ENCODE data around the gene ERC2.

The ERC2 gene

GRCh38 chr3:55855311-55855710 is 613.0 kb downstream of the ERC2 start:
- ChIA-PET CTCF (no interaction called here), POLR2A (no interaction called here)
- no peaks in the 10 kb centered on the region for H3K4me1 ChIP-seq (ENCODE audit: control insufficient read depth, insufficient read depth, low read length)

DNA sequence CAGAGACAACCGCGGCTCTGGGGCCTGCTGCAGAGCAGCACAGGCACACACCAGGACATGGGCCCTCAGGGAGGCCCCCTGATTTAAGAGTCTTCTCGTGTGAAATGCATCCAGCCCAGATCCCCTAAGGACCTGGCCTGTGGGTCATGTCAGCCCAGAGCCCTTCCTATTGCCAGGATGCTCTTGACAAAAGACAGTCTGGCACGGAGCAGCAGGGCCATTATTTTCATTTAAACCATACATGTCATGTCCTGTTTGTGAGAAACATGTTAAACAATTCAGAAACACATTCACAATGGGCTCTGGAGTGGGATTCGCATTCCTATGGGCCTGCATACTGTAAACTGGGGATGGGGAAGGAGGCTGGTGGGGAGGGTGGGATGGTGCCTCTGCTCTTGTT is 613.8 kb downstream of the ERC2 start:
- POLR2A ChIA-PET, result no interaction called here
- no peak for TF ChIP-seq ZNF626 (tag by site-specific recombination; IDR thresholded peaks at IDR 0.05)
- TF ChIP-seq, protein P1, sequence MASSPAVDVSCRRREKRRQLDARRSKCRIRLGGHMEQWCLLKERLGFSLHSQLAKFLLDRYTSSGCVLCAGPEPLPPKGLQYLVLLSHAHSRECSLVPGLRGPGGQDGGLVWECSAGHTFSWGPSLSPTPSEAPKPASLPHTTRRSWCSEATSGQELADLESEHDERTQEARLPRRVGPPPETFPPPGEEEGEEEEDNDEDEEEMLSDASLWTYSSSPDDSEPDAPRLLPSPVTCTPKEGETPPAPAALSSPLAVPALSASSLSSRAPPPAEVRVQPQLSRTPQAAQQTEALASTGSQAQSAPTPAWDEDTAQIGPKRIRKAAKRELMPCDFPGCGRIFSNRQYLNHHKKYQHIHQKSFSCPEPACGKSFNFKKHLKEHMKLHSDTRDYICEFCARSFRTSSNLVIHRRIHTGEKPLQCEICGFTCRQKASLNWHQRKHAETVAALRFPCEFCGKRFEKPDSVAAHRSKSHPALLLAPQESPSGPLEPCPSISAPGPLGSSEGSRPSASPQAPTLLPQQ (tag by site-specific recombination; IDR thresholded peaks at IDR 0.05), result no peak
- no peak for TF ChIP-seq ZNF544 (tag by site-specific recombination; IDR thresholded peaks at IDR 0.05)
- TF ChIP-seq IKZF3 (tag by site-specific recombination; IDR thresholded peaks at IDR 0.05), result no peak
- no peak for TF ChIP-seq OSR2 (tag by site-specific recombination; IDR thresholded peaks at IDR 0.05)
- TF ChIP-seq ZNF426 (tag by site-specific recombination; IDR thresholded peaks at IDR 0.05), result no peak

More at GRCh38 chr3:55855311-55855710, 613.0 kb downstream of the ERC2 start:
- Histone ChIP-seq H3K27ac (ENCODE audit: extremely low read depth, low read depth, low read length) (no peak overlapping the region), H3K36me3 (ENCODE audit: control insufficient read depth in 2 of 2, insufficient read depth in 1 of 2, low read length in 2 of 2) (no peaks in the 10 kb centered on the region), H3K4me3 (ENCODE audit: low read depth, low read length) (no peak overlapping the region), H3K9me3 (ENCODE audit: control insufficient read depth, insufficient read depth, low read depth, low read length) (no peaks in the 10 kb centered on the region)
- no peak for TF ChIP-seq SP7 (tag by site-specific recombination; IDR thresholded peaks at IDR 0.05)
- no peak for TF ChIP-seq ZNF623 (tag by site-specific recombination; IDR thresholded peaks at IDR 0.05)
- no peak for TF ChIP-seq SP3 (tag by site-specific recombination; IDR thresholded peaks at IDR 0.05)
- no peak for TF ChIP-seq ZNF175 (tag by site-specific recombination; IDR thresholded peaks at IDR 0.05)
- no peak for TF ChIP-seq ZEB2 (tag by site-specific recombination; IDR thresholded peaks at IDR 0.05)
- no peak for TF ChIP-seq ZNF223 (tag by site-specific recombination; IDR thresholded peaks at IDR 0.05)

DNA sequence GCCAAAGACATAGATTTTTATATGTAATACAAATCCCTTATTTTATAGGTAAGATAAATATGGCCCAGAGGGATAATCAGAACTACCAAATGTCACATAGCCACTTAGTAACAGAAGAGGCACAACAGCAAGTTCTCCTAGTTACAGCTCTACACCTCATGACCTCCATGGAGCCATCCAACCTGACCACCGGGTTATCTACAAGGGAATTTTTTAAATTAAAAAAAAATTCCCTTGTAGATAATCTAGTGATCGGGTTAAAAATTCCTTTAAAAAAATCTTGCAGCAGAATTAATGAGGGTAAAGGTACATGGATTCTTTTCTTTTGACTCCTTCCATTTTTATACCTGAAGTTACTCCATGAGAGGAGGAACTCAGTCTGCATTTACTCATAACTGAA is 615.9 kb downstream of the ERC2 start:
- TF ChIP-seq GFI1B (tag by site-specific recombination; IDR thresholded peaks at IDR 0.05), result no peak
- TF ChIP-seq ZNF175 (tag by site-specific recombination; IDR thresholded peaks at IDR 0.05), result no peak
- TF ChIP-seq EGR2 (tag by site-specific recombination; IDR thresholded peaks at IDR 0.05; ENCODE audit: low read depth), result no peak
- TF ChIP-seq MYNN (tag by site-specific recombination; IDR thresholded peaks at IDR 0.05; ENCODE audit: borderline replicate concordance), result no peak
- no peak for TF ChIP-seq SCRT2 (tag by site-specific recombination; IDR thresholded peaks at IDR 0.05)
- TF ChIP-seq ZNF654 (tag by site-specific recombination; IDR thresholded peaks at IDR 0.05; ENCODE audit: low read depth), result no peak
- TF ChIP-seq ZSCAN30 (tag by site-specific recombination; IDR thresholded peaks at IDR 0.05), result no peak
- TF ChIP-seq, protein P2, sequence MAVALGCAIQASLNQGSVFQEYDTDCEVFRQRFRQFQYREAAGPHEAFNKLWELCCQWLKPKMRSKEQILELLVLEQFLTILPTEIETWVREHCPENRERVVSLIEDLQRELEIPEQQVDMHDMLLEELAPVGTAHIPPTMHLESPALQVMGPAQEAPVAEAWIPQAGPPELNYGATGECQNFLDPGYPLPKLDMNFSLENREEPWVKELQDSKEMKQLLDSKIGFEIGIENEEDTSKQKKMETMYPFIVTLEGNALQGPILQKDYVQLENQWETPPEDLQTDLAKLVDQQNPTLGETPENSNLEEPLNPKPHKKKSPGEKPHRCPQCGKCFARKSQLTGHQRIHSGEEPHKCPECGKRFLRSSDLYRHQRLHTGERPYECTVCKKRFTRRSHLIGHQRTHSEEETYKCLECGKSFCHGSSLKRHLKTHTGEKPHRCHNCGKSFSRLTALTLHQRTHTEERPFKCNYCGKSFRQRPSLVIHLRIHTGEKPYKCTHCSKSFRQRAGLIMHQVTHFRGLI (tag by site-specific recombination; IDR thresholded peaks at IDR 0.05), result no peak
- no peak for TF ChIP-seq ZNF510 (tag by site-specific recombination; IDR thresholded peaks at IDR 0.05; ENCODE audit: insufficient replicate concordance)
- no peak for TF ChIP-seq ZNF335 (tag by site-specific recombination; conservative IDR thresholded peaks at IDR 0.05)
- CTCF ChIA-PET, result interaction anchor here (0.6 kb wide), 1 partner anchor 1356 kb away, joined by 4 read pairs; no protein-coding TSS in a partner anchor
- H3K4me3 ChIP-seq (ENCODE audit: low read depth, low read length), result no peak overlapping the region
- no peaks in the 10 kb centered on the region for H3K9me3 ChIP-seq (ENCODE audit: control insufficient read depth, insufficient read depth, low read depth, low read length)
- no peaks in the 10 kb centered on the region for H3K4me1 ChIP-seq (ENCODE audit: control insufficient read depth, insufficient read depth, low read length)
- POLR2A ChIA-PET, result no interaction called here
- no peaks in the 10 kb centered on the region for H3K36me3 ChIP-seq (ENCODE audit: control insufficient read depth in 2 of 2, insufficient read depth in 1 of 2, low read length in 2 of 2)
- no peak overlapping the region for H3K27ac ChIP-seq (ENCODE audit: extremely low read depth, low read depth, low read length)

More for the DNA sequence above, 613.8 kb downstream of the ERC2 start:
- Histone ChIP-seq H3K36me3 (ENCODE audit: control insufficient read depth in 2 of 2, insufficient read depth in 1 of 2, low read length in 2 of 2) (no peaks in the 10 kb centered on the region), H3K4me3 (ENCODE audit: low read depth, low read length) (no peak overlapping the region), H3K27ac (ENCODE audit: extremely low read depth, low read depth, low read length) (no peak overlapping the region), H3K4me1 (ENCODE audit: control insufficient read depth, insufficient read depth, low read length) (no peaks in the 10 kb centered on the region), H3K9me3 (ENCODE audit: control insufficient read depth, insufficient read depth, low read depth, low read length) (no peaks in the 10 kb centered on the region)
- CTCF ChIA-PET, result no interaction called here

All from HEK293 (cell line).